Measurements from ENCODE around the gene PAM16. TPM values are rescaled to one million over a fixed set of nuclear protein-coding genes. Genes with fewer than 3 reads are reported as not detected.

PAM16 gene
- total and polyA plus RNA-seq, 4 donors = 18.3 to 55.3 (median 38.4) TPM

DNA sequence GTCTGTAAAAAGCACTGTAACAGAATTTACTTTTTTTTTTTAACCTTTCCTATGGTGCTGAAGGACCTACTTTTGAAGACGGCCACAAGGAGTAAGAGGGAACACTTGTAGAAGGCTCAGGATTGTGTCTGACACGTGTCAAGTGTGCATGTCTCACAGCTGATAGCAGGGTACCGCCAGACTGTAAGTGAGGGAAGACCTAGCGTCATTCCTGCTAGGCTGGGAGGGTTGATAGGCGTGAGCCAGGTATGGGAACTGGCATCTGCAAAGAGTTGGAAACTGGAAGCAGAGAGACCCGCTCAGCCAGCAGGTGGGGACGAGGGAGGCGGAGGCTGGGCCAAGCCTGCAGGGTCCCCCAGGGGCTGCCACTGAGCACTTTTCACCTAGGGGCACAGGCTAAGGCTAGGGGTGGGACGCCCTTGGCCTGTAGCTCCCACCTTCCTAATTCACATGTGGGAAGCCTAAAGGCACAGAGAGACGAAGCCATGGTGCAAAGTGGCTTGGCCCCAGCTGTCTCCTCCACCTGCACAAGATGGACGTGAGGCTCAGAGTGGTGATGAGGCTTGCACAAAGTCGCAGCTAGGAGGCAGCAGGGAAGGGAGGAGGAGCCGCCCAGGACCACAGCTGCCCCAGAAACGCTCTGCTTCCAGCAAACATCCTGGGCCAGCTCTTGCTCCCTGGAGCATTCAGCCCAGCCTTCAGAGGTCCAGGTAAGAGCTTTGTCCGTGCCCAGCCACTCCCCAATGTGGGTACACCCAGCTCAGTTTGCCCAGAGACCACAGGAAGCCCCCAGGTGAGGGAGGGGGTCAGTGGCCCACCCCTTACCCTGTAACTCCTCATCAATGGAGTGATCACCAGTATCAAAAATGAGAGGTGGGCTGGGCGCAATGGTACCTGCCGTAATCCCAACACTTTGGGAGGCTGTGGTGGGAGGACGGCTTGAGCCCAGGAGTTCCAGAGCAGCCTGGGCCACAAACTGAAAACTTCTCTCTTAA, 39.4 kb upstream of the PAM16 start:
- H3K27me3 ChIP-seq (ENCODE audit: control insufficient read depth, insufficient read depth, low read length) = no peaks in the 10 kb centered on the region
- peaks cover 99% of the 10 kb centered on the region for H3K36me3 ChIP-seq (ENCODE audit: control insufficient read depth, insufficient read depth, low read length)
- H3K9me3 ChIP-seq (ENCODE audit: control insufficient read depth, insufficient read depth, low read length) = no peaks in the 10 kb centered on the region
- no peak overlapping the region for H3K4me3 ChIP-seq (ENCODE audit: low read depth, low read length)
- 86% methylated on average over 15 of the region's 18 CpGs for WGBS (ENCODE audit: insufficient coverage)
- DNase-seq (ENCODE audit: low read depth in 4 of 6, low spot score in 6 of 6) = no peak
- peaks cover 35% of the 10 kb centered on the region for H3K4me1 ChIP-seq (ENCODE audit: control insufficient read depth, insufficient read depth, low read length)
- H3K27ac ChIP-seq (ENCODE audit: low read depth, low read length) = no peak overlapping the region

- DNase-seq (ENCODE audit: low read depth in 4 of 6, low spot score in 6 of 6) = no peak
- peaks cover 99% of the 10 kb centered on the region for H3K36me3 ChIP-seq (ENCODE audit: control insufficient read depth, insufficient read depth, low read length)
- no peaks in the 10 kb centered on the region for H3K9me3 ChIP-seq (ENCODE audit: control insufficient read depth, insufficient read depth, low read length)
- H3K4me1 ChIP-seq (ENCODE audit: control insufficient read depth, insufficient read depth, low read length) = peaks cover 46% of the 10 kb centered on the region
- H3K27ac ChIP-seq (ENCODE audit: low read depth, low read length) = no peak overlapping the region
- WGBS (ENCODE audit: insufficient coverage) = 56% methylated on average over 19 of the region's 27 CpGs
- H3K27me3 ChIP-seq (ENCODE audit: control insufficient read depth, insufficient read depth, low read length) = no peaks in the 10 kb centered on the region
- no peak overlapping the region for H3K4me3 ChIP-seq (ENCODE audit: low read depth, low read length)
Observed at GRCh38 chr16:4389051-4389955, 38.2 kb upstream of the PAM16 start.

DNA sequence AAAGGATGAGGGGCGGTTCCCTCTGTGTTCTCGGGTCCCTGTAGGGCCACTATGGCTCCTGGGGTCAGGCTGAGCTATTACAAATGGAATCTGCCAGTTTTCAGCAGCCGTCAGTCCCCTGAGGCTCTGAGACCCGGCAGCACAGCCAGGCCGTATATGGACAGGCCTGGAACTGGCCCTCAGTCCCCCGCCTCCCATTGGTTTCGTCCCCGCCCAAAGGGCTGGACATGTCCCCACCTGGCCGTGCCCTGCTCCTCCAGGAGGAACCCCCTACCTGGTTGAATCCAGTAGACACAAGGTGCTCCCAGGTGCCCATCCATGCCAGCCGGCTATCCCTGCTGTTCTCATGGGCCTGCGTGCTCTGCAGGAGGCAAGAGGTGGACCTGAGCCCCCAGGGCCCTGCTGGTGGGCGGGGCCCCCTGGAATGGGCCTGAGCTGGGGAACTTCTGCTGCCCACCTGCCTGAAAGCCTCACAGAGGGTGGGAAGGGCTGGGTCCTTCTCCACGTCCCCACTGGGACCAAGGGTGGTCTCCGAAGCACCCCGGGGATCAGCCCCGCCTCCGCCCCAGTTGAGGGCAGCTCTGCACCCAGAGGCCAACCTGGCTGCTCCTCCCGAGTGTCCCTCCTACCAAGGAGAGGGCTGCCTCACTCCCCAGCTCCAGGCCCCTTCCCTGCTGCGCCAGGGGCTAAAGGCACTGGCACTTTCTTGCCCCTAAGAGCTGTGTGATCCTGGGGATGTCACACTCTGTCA, 37.3 kb upstream of the PAM16 start:
- peaks cover 100% of the 10 kb centered on the region for H3K36me3 ChIP-seq (ENCODE audit: control insufficient read depth, insufficient read depth, low read length)
- no peak for DNase-seq (ENCODE audit: low read depth in 4 of 6, low spot score in 6 of 6)
- 76% methylated on average over 19 of the region's 19 CpGs for WGBS (ENCODE audit: insufficient coverage)
- no peaks in the 10 kb centered on the region for H3K9me3 ChIP-seq (ENCODE audit: control insufficient read depth, insufficient read depth, low read length)
- no peak overlapping the region for H3K4me3 ChIP-seq (ENCODE audit: low read depth, low read length)
- H3K27me3 ChIP-seq (ENCODE audit: control insufficient read depth, insufficient read depth, low read length) = no peaks in the 10 kb centered on the region
- H3K4me1 ChIP-seq (ENCODE audit: control insufficient read depth, insufficient read depth, low read length) = peaks cover 50% of the 10 kb centered on the region
- H3K27ac ChIP-seq (ENCODE audit: low read depth, low read length) = no peak overlapping the region

DNA sequence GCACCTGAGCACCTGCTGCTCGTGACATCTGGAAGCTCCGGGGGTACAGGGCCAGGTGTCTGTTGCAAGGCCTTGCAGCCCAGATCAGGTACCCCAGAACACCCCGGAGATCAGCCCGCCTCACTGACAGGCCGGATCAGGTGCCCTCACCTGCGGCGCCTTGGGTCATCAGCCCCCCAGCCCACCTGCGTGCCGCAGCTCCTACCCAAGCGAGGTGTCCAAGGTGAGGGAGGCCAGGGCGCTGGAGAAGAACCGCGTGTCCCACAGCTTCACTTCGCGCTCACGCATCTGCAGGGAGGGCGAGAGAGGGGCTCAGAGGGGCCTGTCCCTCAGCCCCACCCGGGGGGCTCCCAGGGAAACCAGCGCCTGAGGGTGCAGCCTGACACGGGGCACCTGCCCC, 36.7 kb upstream of the PAM16 start:
- DNase-seq (ENCODE audit: low read depth in 4 of 6, low spot score in 6 of 6) = no peak
- Histone ChIP-seq H3K36me3 (ENCODE audit: control insufficient read depth, insufficient read depth, low read length) (peaks cover 99% of the 10 kb centered on the region), H3K4me3 (ENCODE audit: low read depth, low read length) (no peak overlapping the region), H3K27ac (ENCODE audit: low read depth, low read length) (no peak overlapping the region), H3K27me3 (ENCODE audit: control insufficient read depth, insufficient read depth, low read length) (no peaks in the 10 kb centered on the region), H3K4me1 (ENCODE audit: control insufficient read depth, insufficient read depth, low read length) (peaks cover 44% of the 10 kb centered on the region), H3K9me3 (ENCODE audit: control insufficient read depth, insufficient read depth, low read length) (no peaks in the 10 kb centered on the region)
- WGBS (ENCODE audit: insufficient coverage) = 96% methylated on average over 20 of the region's 20 CpGs

DNA sequence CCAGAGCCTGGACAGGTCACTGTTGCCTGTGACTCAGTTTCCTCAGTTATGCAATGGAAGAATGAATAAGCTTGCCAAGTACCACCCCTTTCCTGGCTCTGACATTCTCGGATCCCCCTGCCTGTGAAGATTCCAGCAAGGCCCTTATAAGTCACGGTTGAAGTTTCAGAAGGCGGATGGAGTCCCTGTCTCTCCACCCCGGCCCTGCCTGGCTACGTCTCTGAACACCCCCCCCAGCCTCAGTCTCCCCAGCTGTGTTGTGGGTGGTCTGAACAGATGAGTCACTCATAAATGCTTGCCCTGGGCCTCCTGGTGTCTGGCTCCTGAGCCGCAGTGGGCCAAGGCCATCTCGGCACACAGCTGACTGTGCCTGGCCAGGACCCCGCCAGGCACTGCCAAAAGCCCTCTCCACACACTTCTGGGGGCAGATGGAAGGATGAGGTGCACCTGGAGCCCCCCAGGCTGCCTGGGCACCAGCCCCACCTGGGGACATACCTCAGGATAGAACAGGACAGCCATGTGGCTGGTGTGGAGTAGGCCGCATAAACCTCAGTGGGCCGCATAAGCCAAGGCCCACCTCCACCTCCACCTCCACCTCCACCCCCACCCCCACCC, 35.9 kb upstream of the PAM16 start:
- H3K4me3 ChIP-seq (ENCODE audit: low read depth, low read length) = no peak overlapping the region
- H3K36me3 ChIP-seq (ENCODE audit: control insufficient read depth, insufficient read depth, low read length) = peaks cover 99% of the 10 kb centered on the region
- H3K27me3 ChIP-seq (ENCODE audit: control insufficient read depth, insufficient read depth, low read length) = no peaks in the 10 kb centered on the region
- no peak overlapping the region for H3K27ac ChIP-seq (ENCODE audit: low read depth, low read length)
- peaks cover 37% of the 10 kb centered on the region for H3K4me1 ChIP-seq (ENCODE audit: control insufficient read depth, insufficient read depth, low read length)
- 87% methylated on average over 5 of the region's 10 CpGs for WGBS (ENCODE audit: insufficient coverage)
- DNase-seq (ENCODE audit: low read depth in 4 of 6, low spot score in 6 of 6) = no peak
- H3K9me3 ChIP-seq (ENCODE audit: control insufficient read depth, insufficient read depth, low read length) = no peaks in the 10 kb centered on the region

DNA sequence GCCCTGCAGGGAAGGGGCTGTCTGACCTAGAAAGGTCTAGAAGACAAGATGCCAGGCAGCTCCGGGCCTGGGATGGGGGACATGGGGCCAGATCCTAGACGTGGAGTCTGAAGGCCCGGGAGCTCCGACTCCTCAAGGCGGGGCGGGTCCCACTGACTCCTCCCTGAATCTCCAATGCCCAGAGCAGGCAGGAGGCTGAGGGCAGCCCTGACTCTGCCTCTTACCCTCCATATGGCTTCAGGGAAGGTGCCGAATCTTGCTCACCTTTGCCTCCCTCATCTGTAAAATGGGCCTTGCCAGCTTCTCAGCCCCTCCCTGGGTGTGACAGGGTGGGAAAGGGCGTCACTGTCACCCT, 35.3 kb upstream of the PAM16 start:
- H3K9me3 ChIP-seq (ENCODE audit: control insufficient read depth, insufficient read depth, low read length) = no peaks in the 10 kb centered on the region
- no peaks in the 10 kb centered on the region for H3K27me3 ChIP-seq (ENCODE audit: control insufficient read depth, insufficient read depth, low read length)
- peaks cover 99% of the 10 kb centered on the region for H3K36me3 ChIP-seq (ENCODE audit: control insufficient read depth, insufficient read depth, low read length)
- H3K4me1 ChIP-seq (ENCODE audit: control insufficient read depth, insufficient read depth, low read length) = peaks cover 31% of the 10 kb centered on the region
- no peak overlapping the region for H3K27ac ChIP-seq (ENCODE audit: low read depth, low read length)
- no peak overlapping the region for H3K4me3 ChIP-seq (ENCODE audit: low read depth, low read length)
- DNase-seq (ENCODE audit: low read depth in 4 of 6, low spot score in 6 of 6) = no peak
- WGBS (ENCODE audit: insufficient coverage) = 79% methylated on average over 5 of the region's 8 CpGs

GRCh38 chr16:4385789-4386450, 34.8 kb upstream of the PAM16 start:
- 77% methylated on average over 10 of the region's 11 CpGs for WGBS (ENCODE audit: insufficient coverage)
- Histone ChIP-seq H3K27me3 (ENCODE audit: control insufficient read depth, insufficient read depth, low read length) (no peaks in the 10 kb centered on the region), H3K9me3 (ENCODE audit: control insufficient read depth, insufficient read depth, low read length) (no peaks in the 10 kb centered on the region), H3K4me3 (ENCODE audit: low read depth, low read length) (no peak overlapping the region), H3K27ac (ENCODE audit: low read depth, low read length) (no peak overlapping the region), H3K36me3 (ENCODE audit: control insufficient read depth, insufficient read depth, low read length) (peaks cover 99% of the 10 kb centered on the region), H3K4me1 (ENCODE audit: control insufficient read depth, insufficient read depth, low read length) (peaks cover 31% of the 10 kb centered on the region)
- no peak for DNase-seq (ENCODE audit: low read depth in 4 of 6, low spot score in 6 of 6)

- Histone ChIP-seq H3K4me3 (ENCODE audit: low read depth, low read length) (no peak overlapping the region), H3K36me3 (ENCODE audit: control insufficient read depth, insufficient read depth, low read length) (peaks cover 99% of the 10 kb centered on the region), H3K4me1 (ENCODE audit: control insufficient read depth, insufficient read depth, low read length) (peaks cover 31% of the 10 kb centered on the region), H3K9me3 (ENCODE audit: control insufficient read depth, insufficient read depth, low read length) (no peaks in the 10 kb centered on the region), H3K27ac (ENCODE audit: low read depth, low read length) (no peak overlapping the region), H3K27me3 (ENCODE audit: control insufficient read depth, insufficient read depth, low read length) (no peaks in the 10 kb centered on the region)
- WGBS (ENCODE audit: insufficient coverage) = 72% methylated on average over 15 of the region's 20 CpGs
- DNase-seq (ENCODE audit: low read depth in 4 of 6, low spot score in 6 of 6) = no peak
Observed at GRCh38 chr16:4385066-4385788, 34.1 kb upstream of the PAM16 start.
